Stimulated activated CD8-positive, alpha-beta memory T cell treated with anti-CD3 and anti-CD28 coated beads, Interleukin-7, amount 100 ng/mL, for 1 hour (primary cell): ENCODE results near the gene CHCHD3.
"Not testable (repeated sequence)": the region's sequence is repeated elsewhere in the genome, so short reads cannot be mapped to it uniquely, and the experiment has no call there.

Experiments
- DNase-seq, 2 donors: peaks; one replicate each; pipeline ENCODE4 v3.0.0-alpha.2; 2020; ENCODE audit warnings: low read depth in 2 of 2

The CHCHD3 gene

DNA sequence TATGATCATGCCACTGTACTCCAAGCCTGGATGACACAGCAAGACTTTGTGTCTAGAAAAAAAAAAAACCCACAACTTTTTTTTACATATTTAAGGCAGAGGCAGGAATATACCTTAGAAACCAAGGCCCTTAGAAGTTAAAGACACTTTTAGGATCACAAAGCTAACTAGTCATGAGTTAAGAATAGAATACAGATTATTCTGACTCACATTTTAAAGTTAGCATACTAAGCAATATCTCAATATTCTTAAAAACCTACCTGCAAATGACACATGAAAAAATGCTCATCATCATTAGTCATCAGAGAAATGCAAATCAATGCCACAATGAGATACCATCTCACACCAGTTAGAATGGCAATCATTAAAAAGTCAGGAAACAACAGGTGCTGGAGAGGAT lies 177.7 kb downstream of the CHCHD3 start:
- no peak for DNase-seq

- not testable (repeated sequence) for DNase-seq
These were observed 179.6 kb downstream of the CHCHD3 start for GRCh38 chr7:132902294-132902693.

DNA sequence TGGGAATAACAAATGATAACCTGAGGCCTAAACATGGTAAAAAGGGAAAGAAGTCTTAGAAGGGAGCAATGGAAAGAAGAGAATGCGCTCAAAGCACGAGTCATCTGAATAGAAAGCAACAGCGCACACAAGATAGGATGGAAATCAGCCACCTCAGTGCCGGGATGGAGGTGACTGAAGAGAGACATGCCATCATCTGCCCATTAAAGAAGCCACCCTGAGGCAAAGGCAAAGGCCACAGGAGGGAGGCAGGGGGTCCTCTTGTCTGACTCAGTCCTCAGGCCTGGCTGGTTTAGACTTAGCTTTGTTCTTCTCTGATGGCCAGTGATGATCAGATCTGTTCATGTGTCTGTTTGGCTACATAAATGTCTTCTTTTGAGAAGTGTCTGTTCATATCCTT lies 180.6 kb downstream of the CHCHD3 start:
- DNase-seq, result no peak

GRCh38 chr7:132899833-132900232 lies 182.1 kb downstream of the CHCHD3 start:
- DNase-seq, result no peak

- not testable (repeated sequence) for DNase-seq
These were observed 183.2 kb downstream of the CHCHD3 start for GRCh38 chr7:132898641-132899175.

- DNase-seq, result no peak
These were observed 184.7 kb downstream of the CHCHD3 start for GRCh38 chr7:132897093-132897687.

DNA sequence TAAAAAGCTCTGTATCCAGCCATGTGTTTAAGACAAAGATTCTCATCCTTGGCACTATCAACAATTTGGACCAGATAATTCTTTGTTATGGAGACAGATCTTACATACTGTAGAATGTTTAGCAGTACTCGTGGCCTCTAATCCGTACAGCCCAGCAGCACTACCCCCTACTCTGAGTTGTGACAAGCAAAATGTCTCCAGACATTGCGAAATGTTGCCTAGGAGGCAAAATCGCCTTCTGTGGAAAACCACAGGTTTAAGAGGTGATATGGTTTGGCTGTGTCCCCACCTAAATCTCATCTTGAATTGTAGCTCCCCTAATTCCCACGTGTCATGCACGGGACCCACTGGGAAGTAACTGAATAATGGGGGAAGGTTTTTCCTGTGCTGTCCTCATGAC lies 186.7 kb downstream of the CHCHD3 start:
- DNase-seq, result no peak

DNA sequence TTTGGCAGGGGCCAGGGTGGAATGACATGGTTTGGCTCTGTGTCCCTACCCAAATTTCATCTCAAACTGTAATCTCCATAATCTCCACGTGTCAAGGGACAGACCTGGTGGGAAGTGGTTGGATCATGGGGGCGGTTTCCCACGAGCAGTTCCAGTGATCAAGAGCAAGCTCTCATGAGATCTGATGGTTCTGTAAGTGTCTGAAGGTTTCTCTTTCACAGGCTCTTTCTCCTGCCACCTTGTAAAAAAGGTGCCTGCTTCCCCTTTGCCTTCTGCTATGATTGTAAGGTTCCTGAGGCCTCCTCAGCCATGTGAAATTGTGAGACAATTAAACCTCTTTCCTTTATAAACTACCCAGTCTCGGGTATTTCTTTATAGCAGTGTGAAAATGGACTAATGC lies 188.3 kb downstream of the CHCHD3 start:
- DNase-seq, result no peak

- not testable (repeated sequence) for DNase-seq
These were observed 189.1 kb downstream of the CHCHD3 start for GRCh38 chr7:132892744-132893143.

GRCh38 chr7:132891554-132891953 lies 190.3 kb downstream of the CHCHD3 start:
- DNase-seq, result no peak

GRCh38 chr7:132882714-132883428 lies 199.0 kb downstream of the CHCHD3 start:
- no peak for DNase-seq

GRCh38 chr7:132881317-132881716 lies 200.6 kb downstream of the CHCHD3 start:
- no peak for DNase-seq

DNA sequence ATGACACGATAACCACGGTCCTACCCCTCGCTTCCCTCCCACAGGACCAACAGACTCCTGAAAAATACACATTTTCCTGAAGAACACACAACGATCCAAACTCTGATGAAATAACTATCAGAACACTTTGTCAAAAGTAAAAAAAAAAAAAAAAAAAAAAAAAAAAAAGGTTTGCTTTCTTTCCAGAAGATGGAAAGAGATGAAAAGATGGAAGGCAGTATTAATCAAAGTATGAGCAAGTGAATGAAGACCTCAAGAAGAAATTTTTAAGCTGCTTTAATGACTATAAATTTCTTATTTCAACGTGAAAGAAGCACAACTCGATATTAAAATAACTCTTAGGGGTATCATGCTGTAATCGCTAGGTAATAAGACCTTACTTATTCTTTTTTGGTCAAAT lies 202.3 kb downstream of the CHCHD3 start:
- no peak for DNase-seq

DNA sequence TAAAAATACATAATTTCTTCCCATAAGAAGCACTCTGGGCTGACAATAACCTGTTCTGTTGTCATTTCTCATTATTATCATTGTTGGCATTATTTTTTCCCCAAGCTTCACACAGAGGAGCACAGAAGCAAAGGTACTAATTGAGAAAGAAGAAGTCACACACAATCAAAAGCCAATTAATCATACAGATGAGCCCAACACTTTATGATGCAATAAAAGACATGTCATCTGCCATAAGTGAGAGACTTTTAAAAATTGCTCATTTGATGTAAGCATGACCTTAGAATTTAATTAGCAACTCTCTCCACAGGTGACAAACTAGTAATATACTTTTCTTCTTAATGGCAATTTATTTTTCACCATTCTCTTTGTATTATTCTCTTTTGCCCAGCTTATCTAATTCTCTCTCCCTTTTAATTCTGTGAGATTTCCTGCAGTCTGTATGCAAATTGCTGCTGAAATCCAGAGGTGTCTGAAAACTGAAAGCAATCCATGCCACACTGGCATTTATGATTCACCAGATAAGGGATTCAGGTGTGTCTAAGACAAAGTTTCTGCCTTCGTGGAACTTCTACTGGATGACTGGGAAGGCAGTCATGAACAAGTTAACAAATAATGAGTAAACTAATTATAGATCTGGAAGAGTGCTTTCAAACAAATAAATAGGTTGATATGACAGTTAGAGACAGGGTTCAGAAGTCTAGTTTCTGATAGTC lies 203.5 kb downstream of the CHCHD3 start:
- DNase-seq, result no peak

GRCh38 chr7:132877573-132877972 lies 204.3 kb downstream of the CHCHD3 start:
- DNase-seq, result no peak

- DNase-seq, result no peak
These were observed 205.3 kb downstream of the CHCHD3 start for GRCh38 chr7:132876576-132876975.

DNA sequence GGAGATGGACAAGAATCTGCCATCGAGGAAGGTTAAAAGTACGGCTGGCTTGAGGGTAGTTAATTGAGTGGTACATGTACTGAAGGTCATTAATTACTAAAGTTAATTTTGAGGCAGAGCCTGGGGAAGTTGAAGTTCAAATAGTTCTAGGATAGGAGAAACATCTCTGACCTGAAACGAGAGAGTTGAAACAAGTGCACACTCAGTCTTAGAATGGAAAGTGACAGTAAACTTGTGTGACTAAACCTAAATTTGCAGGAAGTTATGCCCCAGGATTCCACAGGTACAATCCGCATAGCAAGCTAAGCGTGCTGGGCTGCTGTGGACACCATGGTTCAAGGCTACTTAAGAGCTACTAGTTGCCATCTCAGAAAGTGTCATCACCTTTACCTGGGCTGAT lies 209.9 kb downstream of the CHCHD3 start:
- no peak for DNase-seq

GRCh38 chr7:132871419-132871818 lies 210.5 kb downstream of the CHCHD3 start:
- DNase-seq, result no peak

DNA sequence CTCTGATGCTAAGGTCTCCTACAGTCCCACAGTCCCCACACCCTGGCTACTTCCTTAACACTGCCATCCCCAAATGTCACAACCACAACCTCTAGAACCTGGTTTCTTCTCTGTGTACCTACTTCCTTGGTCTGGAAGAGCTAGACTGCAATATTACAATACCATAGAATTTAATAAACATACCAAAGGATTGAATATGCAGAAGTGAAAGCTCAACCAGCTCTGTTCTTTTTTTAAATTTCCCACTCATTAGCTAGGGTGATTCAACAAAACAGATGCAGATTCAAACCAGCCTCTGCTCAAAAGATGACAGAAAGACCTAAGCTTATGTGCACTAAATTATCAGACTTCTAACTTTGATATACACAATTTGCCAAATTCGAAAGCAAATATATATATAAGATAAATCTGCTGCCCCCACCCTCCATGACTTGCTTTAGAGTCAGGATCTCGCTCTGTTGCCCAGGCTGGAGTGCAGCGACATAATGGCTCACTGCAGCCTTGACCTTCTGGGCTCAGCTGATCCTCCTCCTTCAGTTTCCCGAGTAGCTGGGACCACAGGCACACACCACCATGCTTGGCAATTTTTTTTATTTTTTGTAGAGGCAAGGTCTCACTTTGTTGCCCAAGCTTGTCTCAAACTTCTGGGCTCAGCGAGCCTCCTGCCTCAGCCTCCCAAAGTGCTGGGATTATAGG lies 212.6 kb downstream of the CHCHD3 start:
- DNase-seq, result no peak

DNA sequence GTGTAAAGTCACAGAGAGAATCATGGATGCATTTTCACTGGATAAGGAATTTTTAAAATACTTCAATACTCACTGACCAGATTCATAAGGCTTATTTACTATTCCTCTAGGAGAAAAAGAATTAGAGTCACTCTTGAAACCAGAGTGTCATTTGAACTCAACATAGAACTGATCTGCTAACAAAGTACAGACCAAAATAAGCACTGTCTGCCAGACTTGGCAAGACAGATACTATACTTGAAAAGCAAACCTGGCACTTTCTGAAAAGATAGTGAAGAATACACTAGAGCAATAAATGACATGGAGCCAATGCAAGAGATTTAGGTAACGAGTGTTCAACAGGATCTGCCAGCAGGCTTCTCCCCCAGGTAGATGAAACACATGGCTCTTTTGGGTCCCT lies 215.3 kb downstream of the CHCHD3 start:
- DNase-seq, result no peak

GRCh38 chr7:132866144-132866531 lies 215.8 kb downstream of the CHCHD3 start:
- no peak for DNase-seq
